Kidney (tissue), 14 donors: ENCODE data around the gene LCN15. TPM values are rescaled to one million over a fixed set of nuclear protein-coding genes. Genes with fewer than 3 reads are reported as not detected.
A peak's percentile ranks its signal among the peaks of the same experiment; 100 is the strongest.
"Not testable (repeated sequence)": the region's sequence is repeated elsewhere in the genome, so short reads cannot be mapped to it uniquely, and the experiment has no call there.

Experiments
- DNase-seq, 5 donors: peaks; one replicate each; pipeline ENCODE4 v3.0.0-alpha.2; 2013 to 2020
- FAIRE-seq: peaks from 2 replicates; lab custom pipeline; 2012; peaks lifted over from hg19 to GRCh38; lab: Jason Lieb, UNC
- H3K27ac ChIP-seq, 2 donors: one replicate each; pipeline ENCODE4 v1.7.0; 2013; ENCODE audit warnings: low read depth in 2 of 2, low read length in 2 of 2, inconsistent platforms in 1 of 2
- H3K27me3 ChIP-seq: one replicate; pipeline ENCODE4 v1.7.1; 2013; ENCODE audit warnings: low read length, inconsistent platforms; ENCODE audit not compliant: control insufficient read depth, insufficient read depth
- H3K36me3 ChIP-seq, 3 donors: one replicate each; pipeline versions ENCODE4 v1.7.0 to v1.7.1; 2013; ENCODE audit warnings: low read length in 3 of 3, control low read depth in 1 of 3, inconsistent platforms in 1 of 3; ENCODE audit not compliant: insufficient read depth in 3 of 3, control insufficient read depth in 2 of 3
- H3K4me1 ChIP-seq, 3 donors: one replicate each; pipeline versions ENCODE4 v1.7.0 to v1.7.1; 2013; ENCODE audit warnings: low read length in 3 of 3, inconsistent platforms in 1 of 3, low read depth in 1 of 3; ENCODE audit not compliant: control insufficient read depth in 2 of 3, insufficient read depth in 2 of 3
- H3K4me3 ChIP-seq, 3 donors: one replicate each; pipeline versions ENCODE4 v1.7.0 to v1.8.1; 2013; ENCODE audit warnings: low read length in 3 of 3, control low read depth in 1 of 3, inconsistent platforms in 1 of 3
- H3K9ac ChIP-seq, 3 donors: one replicate each; pipeline versions ENCODE4 v1.7.0 to v1.7.1; 2013; ENCODE audit warnings: low read length in 3 of 3, control low read depth in 1 of 3, inconsistent platforms in 1 of 3
- H3K9me3 ChIP-seq, 3 donors: one replicate each; pipeline versions ENCODE4 v1.7.0 to v1.7.1; 2013; ENCODE audit warnings: low read length in 3 of 3, control low read depth in 1 of 3, inconsistent platforms in 1 of 3; ENCODE audit not compliant: control insufficient read depth in 2 of 3, insufficient read depth in 1 of 3
- intact Hi-C: fragments of 100-400 bp; cut with DNase I; formaldehyde crosslinking; loops from one replicate; pipeline ENCODE4 v1.11.1; 2022
- polyA plus RNA-seq: library from polyadenylated mRNA; stranded (reverse); fragments of 350-450 nt; fragmentation: Illumina TruSeq; extraction: RNeasy Lipid Tissue Mini Kit (QIAGEN cat#74804); gene quantifications from one replicate; pipeline ENCODE4 v1.2.3, GENCODE V29; 2014; ENCODE audit warnings: low read depth, low replicate concordance; ENCODE audit not compliant: insufficient read depth
- total RNA-seq: library from RNA; stranded (reverse); fragmentation: NEBNext Ultra II Directional; extraction: Animal tissue kit (Norgen Biotek cat#: 25700); gene quantifications from one replicate; pipeline ENCODE4 v1.2.1, GENCODE V29; 2021
- TF ChIP-seq, protein P1 (sequence below): IDR thresholded peaks from 3 replicates; pipeline ENCODE4 v1.5.1; 2012; ENCODE audit warnings: mild to moderate bottlenecking, moderate library complexity, borderline replicate concordance; ENCODE audit not compliant: insufficient read depth; ENCODE audit errors: extremely low read depth
- donor health status: control.
- donor health status: control.
- donor health status: control.
- donor health status: control.
- donor health status: control.
- donor health status: DM: yes; HTN: yes; CAD: no.
- donor health status: Normal renal cell carcinoma (clear cell type).

The LCN15 gene
- total and polyA plus RNA-seq, 2 donors from 2014 or later, result not detected

DNA sequence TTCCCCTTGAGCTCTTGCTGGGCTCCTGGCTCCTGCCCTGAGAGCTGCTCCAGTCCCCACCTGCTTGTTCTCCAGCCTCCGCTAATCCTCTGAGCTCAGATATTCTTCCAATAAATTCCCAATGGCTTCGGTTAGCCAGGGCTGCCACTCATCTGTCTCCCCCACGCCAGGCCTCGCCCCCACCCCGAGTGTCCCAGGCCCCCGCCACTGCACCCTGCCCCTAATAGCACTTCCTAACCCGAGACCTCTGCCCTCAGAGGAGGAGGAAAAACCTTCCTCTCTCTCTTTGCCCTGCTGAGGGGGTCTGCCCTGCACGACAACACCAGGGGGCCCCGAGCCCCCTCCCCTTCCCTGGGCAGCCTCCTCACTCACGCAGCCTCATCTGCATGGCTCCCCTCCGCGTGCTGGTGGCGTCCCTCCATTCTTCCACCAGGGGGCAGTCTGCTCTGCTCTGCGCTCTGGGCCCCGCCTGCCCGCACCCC lies 5.4 kb upstream of the LCN15 start:
- peak in 2 of 5 donors; percentile 41 to 52 for DNase-seq
- Histone ChIP-seq H3K27me3 (no peaks in the 10 kb centered on the region), H3K4me1 (no peaks in the 10 kb centered on the region), H3K4me3 (no peak overlapping the region), H3K36me3 (no peaks in the 10 kb centered on the region), H3K9me3 (no peaks in the 10 kb centered on the region), H3K9ac (no peak overlapping the region), H3K27ac (no peak overlapping the region)
- TF ChIP-seq, protein P1, sequence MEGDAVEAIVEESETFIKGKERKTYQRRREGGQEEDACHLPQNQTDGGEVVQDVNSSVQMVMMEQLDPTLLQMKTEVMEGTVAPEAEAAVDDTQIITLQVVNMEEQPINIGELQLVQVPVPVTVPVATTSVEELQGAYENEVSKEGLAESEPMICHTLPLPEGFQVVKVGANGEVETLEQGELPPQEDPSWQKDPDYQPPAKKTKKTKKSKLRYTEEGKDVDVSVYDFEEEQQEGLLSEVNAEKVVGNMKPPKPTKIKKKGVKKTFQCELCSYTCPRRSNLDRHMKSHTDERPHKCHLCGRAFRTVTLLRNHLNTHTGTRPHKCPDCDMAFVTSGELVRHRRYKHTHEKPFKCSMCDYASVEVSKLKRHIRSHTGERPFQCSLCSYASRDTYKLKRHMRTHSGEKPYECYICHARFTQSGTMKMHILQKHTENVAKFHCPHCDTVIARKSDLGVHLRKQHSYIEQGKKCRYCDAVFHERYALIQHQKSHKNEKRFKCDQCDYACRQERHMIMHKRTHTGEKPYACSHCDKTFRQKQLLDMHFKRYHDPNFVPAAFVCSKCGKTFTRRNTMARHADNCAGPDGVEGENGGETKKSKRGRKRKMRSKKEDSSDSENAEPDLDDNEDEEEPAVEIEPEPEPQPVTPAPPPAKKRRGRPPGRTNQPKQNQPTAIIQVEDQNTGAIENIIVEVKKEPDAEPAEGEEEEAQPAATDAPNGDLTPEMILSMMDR, result peak; percentile 70
- intact Hi-C loops, result no loop called here
- no peak for FAIRE-seq

DNA sequence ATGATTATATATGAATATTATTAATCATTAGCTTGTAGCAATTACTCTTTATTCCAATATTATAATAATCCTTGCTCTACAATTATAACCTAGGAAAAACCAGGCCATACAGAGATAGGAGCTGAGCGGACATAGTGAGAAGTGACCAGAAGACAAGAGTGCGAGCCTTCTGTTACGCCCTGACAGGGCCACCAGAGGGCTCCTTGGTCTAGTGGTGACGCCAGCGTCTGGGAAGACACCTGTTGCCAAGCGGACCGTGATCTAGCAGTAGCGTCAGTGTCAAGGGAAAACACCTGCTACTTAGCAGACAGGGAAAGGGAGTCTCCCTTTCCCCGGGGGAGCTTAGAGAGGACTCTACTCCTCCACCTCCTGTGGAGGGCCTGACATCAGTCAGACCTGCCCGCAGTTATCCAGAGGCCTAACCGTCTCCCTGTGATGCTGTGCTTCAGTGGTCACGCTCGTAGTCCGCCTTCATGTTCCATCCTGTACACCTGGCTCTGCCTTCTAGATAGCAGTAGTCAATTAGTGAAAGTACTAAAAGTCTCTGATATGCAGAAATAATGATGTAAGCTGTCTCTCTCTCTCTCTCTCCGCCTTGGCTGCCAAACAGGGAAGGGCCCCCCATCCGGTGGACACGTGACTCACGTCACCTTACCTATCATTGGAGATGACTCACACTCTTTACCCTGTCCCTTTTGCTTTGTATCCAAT lies 2.2 kb upstream of the LCN15 start:
- H3K9me3 ChIP-seq, H3K27me3 ChIP-seq, FAIRE-seq, H3K36me3 ChIP-seq, H3K4me3 ChIP-seq, intact Hi-C loops, H3K4me1 ChIP-seq, H3K27ac ChIP-seq, H3K9ac ChIP-seq: not testable (repeated sequence)
- peak in 4 of 5 donors; percentile 59 to 72 (median 66) for DNase-seq

DNA sequence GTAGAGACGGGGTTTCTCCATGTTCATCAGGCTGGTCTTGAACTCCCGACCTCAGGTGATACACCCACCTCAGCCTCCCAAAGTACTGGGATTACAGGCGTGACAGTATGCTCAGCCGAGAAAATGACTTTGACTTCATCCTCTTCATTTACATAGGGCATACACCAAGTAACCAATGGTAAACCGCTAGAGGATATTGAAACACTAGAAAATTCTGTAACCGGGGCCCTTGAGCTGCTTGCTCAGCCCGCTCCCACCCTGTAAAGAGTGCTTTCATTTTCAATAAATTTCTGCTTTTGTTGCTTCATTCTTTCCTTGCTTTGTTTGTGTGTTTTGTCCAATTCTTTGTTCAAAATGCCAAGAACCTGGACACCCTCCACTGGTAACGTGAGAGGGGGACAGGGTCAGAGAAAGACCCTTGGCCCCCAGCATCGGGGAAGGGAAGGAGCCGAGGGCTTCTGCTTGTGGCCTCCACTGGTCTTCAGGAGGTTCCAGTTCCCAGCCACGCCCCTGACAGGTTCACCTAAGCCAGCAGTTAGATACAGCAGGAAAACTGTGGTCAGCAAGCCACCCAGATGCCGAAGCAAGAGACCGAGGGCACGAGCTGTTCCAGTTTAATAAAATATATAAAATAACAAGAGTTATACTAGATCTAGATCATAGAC lies 1.6 kb upstream of the LCN15 start:
- H3K4me1 ChIP-seq, H3K9ac ChIP-seq, H3K36me3 ChIP-seq, H3K27ac ChIP-seq, H3K9me3 ChIP-seq, H3K4me3 ChIP-seq, H3K27me3 ChIP-seq, intact Hi-C loops, FAIRE-seq: not testable (repeated sequence)
- peak in 1 of 5 donors; percentile 29 for DNase-seq

DNA sequence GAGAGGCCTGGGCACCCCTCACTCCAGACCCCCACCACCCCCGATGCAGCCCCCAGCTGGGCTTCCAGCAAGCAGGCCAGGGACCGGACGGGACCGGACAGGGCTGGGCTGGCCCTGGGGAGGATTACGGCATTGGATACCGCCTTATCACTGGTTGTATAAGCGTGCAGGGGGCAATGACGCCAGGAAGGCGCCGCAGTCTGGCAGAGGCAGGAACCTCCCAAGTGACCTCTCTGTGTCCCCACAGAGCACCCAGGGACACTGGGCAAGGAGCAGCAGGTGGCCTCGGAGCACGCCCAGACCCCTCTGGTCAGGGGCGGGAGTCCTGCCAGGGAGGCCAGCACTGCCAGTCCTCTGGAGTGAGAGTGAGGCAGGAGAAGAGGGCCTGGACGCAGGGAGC lies 723 bp upstream of the LCN15 start:
- no peak overlapping the region for H3K27ac ChIP-seq
- H3K27me3 ChIP-seq, result no peaks in the 10 kb centered on the region
- TF ChIP-seq, protein P1, result no peak
- H3K9ac ChIP-seq, result no peak overlapping the region
- no peak overlapping the region for H3K4me3 ChIP-seq
- no peaks in the 10 kb centered on the region for H3K36me3 ChIP-seq
- H3K9me3 ChIP-seq, result no peaks in the 10 kb centered on the region
- DNase-seq, result peak in 1 of 5 donors; percentile 49
- FAIRE-seq, result no peak
- no peaks in the 10 kb centered on the region for H3K4me1 ChIP-seq
- intact Hi-C loops, result no loop called here
